Suprapubic skin (tissue), 3 donors: Measurements from ENCODE around the gene EIF2S3.

ENCODE experiments used
- EP300 ChIP-seq: sonication (generic); formaldehyde crosslinking; IDR thresholded peaks from one replicate; pipeline ENCODE4 v1.6.1; 2017; ENCODE audit warnings: antibody characterized with exemption
- POLR2A ChIP-seq, 2 donors: fragments of 450-650 bp; IDR thresholded peaks; one replicate each; pipeline ENCODE4 v1.6.1; 2017; ENCODE audit warnings: antibody characterized with exemption in 2 of 2, mild to moderate bottlenecking in 2 of 2, moderate library complexity in 2 of 2
- TF ChIP-seq, protein P1 (sequence below), 2 donors: fragments of 200-600 bp in 1 of 2; fragments of 450-650 bp in 1 of 2; sonication (generic) in 1 of 2; IDR thresholded peaks; one replicate each; pipeline ENCODE4 v1.5.1; 2016 to 2019; ENCODE audit warnings: antibody characterized with exemption in 2 of 2, mild to moderate bottlenecking in 1 of 2, moderate library complexity in 1 of 2

DNA sequence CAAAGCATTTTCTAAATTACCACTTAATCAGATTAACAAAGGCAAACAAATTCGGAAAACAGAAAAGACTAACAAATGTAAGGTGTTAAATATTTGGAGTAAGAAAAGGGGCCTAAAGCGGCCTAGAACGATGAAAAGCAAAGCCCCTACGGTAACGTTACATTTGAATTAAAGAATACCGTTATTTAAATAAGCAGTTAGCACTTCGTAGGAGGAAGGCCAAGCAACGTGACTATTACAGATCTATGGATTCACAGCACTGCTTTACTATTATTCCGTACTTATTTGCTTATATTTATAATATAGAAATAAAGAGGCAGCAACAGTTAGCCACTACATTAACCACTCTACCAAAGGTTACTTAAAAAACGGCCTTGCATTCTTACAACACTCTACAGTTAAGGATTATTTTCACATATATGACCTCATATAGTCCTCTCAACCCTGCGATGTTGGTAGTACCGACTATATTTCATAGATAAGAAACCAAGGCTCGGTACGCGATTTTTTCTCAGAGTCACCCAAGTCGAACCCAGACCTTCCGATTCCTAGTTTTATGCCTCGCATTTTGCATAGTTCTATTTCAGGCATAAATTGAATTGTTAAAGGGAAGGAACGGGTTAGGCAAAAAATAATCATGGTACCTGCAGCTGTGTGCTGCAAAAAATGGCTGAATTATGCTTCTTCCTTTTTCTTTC lies 30.6 kb upstream of the EIF2S3 start:
- TF ChIP-seq, protein P1, sequence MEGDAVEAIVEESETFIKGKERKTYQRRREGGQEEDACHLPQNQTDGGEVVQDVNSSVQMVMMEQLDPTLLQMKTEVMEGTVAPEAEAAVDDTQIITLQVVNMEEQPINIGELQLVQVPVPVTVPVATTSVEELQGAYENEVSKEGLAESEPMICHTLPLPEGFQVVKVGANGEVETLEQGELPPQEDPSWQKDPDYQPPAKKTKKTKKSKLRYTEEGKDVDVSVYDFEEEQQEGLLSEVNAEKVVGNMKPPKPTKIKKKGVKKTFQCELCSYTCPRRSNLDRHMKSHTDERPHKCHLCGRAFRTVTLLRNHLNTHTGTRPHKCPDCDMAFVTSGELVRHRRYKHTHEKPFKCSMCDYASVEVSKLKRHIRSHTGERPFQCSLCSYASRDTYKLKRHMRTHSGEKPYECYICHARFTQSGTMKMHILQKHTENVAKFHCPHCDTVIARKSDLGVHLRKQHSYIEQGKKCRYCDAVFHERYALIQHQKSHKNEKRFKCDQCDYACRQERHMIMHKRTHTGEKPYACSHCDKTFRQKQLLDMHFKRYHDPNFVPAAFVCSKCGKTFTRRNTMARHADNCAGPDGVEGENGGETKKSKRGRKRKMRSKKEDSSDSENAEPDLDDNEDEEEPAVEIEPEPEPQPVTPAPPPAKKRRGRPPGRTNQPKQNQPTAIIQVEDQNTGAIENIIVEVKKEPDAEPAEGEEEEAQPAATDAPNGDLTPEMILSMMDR (IDR thresholded peaks at IDR 0.05), result no peak
- TF ChIP-seq POLR2A (IDR thresholded peaks at IDR 0.05) (no peak), EP300 (no peak)
